RWPE1 (cell line): ENCODE data around the gene TANGO6.
A peak's percentile ranks its signal among the peaks of the same experiment; 100 is the strongest.
"Not testable (repeated sequence)": the region's sequence is repeated elsewhere in the genome, so short reads cannot be mapped to it uniquely, and the experiment has no call there.

Experiments used
- CTCF ChIA-PET: fragments of 350-600 bp; sonication (Branson Sonifier 250); formaldehyde crosslinking; extraction: SDS; loops from one replicate; lab custom pipeline; 2021; lab: Yijun Ruan, JAX
- POLR2A ChIA-PET: fragments of 400-600 bp; formaldehyde crosslinking; extraction: SDS; loops from one replicate; lab custom pipeline; 2020; ENCODE audit warnings: antibody characterized with exemption; ENCODE audit not compliant: low non-redundant PET; lab: Yijun Ruan, JAX
- DNase-seq: peaks from one replicate; pipeline ENCODE4 v3.0.0; 2012; ENCODE audit warnings: low spot score
- H3K27ac ChIP-seq: fragments of 450-650 bp; 2 replicates; pipeline ENCODE4 v1.5.1; 2017
- TF ChIP-seq, protein P1 (sequence below): fragments of 450-650 bp; conservative IDR thresholded peaks from 2 replicates; pipeline ENCODE4 v1.5.1; 2017; ENCODE audit warnings: low read depth, mild to moderate bottlenecking

Gene TANGO6

DNA sequence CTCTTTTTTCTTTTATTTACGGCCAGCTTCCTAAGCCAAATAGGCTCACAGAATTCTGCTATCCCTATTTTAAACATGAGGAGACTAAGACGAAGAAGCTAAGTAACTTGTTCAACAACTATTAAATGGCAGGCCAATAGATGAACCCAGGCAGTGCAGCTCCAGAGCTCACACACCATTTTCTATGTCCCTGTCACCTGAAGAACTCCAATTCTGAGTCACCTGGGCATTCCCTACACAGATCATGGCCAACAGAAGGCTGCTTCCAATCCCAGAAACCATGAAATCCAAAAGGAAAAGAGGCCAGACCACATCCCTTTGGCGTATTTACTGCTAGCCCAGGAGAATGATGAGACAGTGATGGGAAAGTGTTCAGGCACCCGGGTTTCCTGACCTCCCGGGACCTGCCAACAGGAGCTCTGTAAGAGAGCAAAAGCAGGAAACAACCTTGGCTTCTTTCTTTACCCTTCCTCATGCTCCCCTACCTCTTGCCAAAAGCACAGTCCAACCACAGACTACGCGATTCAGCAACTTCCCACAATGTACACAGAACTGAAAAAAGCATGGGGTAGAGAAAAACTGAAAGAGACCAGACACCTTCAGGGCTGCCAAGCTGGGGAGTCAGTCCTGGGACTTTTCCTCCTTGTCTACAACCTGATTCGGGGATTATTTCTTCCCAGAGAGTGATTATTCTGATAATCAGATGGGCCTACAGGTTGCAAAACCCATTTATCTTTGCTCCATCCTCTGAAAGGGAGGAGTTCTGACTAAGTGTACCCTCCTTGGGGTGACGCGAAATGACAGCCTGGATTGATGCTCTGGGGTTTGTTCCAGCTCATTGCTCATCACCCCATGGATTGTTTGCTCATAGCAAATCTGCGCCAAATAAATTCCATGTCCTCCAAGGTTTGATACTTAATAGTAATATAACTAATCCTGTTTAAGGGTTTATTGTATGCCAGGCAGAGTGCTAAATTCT is 214.4 kb downstream of the TANGO6 start:
- ChIA-PET POLR2A (interaction anchor here (0.6 kb wide), 1 partner anchor 1230 kb away, joined by 4 read pairs; no protein-coding TSS in a partner anchor), CTCF (interaction anchor here (0.6 kb wide), 1 partner anchor 264 kb away, joined by 3 read pairs; no protein-coding TSS in a partner anchor)
- H3K27ac ChIP-seq, result peak overlapping the region; percentile 88
- peak; percentile 93 for DNase-seq
- TF ChIP-seq, protein P1, sequence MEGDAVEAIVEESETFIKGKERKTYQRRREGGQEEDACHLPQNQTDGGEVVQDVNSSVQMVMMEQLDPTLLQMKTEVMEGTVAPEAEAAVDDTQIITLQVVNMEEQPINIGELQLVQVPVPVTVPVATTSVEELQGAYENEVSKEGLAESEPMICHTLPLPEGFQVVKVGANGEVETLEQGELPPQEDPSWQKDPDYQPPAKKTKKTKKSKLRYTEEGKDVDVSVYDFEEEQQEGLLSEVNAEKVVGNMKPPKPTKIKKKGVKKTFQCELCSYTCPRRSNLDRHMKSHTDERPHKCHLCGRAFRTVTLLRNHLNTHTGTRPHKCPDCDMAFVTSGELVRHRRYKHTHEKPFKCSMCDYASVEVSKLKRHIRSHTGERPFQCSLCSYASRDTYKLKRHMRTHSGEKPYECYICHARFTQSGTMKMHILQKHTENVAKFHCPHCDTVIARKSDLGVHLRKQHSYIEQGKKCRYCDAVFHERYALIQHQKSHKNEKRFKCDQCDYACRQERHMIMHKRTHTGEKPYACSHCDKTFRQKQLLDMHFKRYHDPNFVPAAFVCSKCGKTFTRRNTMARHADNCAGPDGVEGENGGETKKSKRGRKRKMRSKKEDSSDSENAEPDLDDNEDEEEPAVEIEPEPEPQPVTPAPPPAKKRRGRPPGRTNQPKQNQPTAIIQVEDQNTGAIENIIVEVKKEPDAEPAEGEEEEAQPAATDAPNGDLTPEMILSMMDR, result no peak

GRCh38 chr16:69063491-69063890 is 220.2 kb downstream of the TANGO6 start:
- POLR2A ChIA-PET, DNase-seq: not testable (repeated sequence)
- CTCF ChIA-PET, result interaction anchor here (0.6 kb wide), 1 partner anchor 8 kb away, joined by 4 read pairs; no protein-coding TSS in a partner anchor
- peak overlapping the region; percentile 39 for H3K27ac ChIP-seq

DNA sequence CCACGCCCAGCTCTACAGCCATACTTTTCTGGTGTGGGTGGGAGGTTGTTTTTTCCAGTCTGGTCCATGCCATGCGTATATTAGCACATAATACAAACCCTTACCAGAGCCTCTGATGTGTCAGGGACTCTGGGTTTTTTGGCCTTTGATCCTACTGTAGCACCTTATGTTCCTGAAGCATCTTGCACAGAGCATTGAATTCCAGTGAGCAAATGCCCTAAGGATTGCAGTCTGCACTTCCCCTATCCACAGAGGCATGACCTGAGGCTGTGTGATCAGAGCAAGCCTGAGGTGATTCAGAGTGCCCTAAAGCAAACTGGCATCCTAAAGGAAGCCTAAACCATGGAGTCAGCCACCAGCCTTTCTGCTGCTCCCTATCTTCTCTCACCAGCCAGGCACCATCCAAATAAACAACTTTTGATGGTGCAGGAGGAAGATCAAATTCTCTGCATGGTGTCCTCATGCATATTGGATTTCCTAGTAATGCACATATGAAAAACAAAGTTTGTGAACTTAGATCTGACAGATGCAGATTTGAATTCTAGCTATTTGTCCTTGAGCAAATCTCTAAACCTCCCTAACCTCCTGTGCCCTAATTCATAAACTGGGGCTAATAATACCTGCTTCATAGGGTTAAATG is 220.9 kb downstream of the TANGO6 start:
- POLR2A ChIA-PET, result no interaction called here

DNA sequence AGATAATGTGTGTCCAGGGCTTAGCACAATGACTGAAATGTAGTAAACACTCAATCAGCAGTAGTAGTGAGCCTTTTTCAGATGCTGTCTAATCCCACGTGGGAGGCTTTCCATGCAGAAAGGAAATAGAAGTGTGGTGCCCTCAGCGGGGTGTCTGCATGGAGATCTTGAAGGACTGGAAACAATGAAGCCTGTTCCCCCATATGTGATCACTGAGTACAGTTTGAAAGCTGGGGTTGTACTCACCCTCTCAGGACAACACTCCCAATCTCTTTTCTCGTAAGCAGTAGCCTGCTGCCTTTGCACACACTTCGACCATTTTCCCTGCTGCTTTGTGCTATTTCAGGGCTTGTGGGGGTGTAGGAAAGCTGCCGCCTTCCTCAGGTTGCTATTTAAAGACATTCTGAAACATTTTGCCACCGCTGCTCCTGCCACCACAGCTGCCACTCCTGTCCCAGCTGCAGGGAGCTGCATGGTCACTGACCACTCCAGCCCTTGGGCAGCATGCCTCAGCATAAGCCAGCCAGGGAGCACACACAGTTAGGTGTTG is 221.5 kb downstream of the TANGO6 start:
- POLR2A ChIA-PET, result no interaction called here
- CTCF ChIA-PET, result no interaction called here
- TF ChIP-seq, protein P1, result no peak
- H3K27ac ChIP-seq, result no peak overlapping the region
- DNase-seq, result no peak

More for the DNA sequence above, 220.9 kb downstream of the TANGO6 start:
- CTCF ChIA-PET, result interaction anchor here (0.6 kb wide), 1 partner anchor 7 kb away, joined by 4 read pairs; no protein-coding TSS in a partner anchor
- TF ChIP-seq, protein P1, result no peak
- no peak for DNase-seq
- peak overlapping the region; percentile 39 for H3K27ac ChIP-seq

GRCh38 chr16:69069504-69069903 is 226.2 kb downstream of the TANGO6 start:
- no peak overlapping the region for H3K27ac ChIP-seq
- DNase-seq, result no peak
- ChIA-PET CTCF (interaction anchor here (0.6 kb wide), 1 partner anchor 44 kb away, joined by 5 read pairs; no protein-coding TSS in a partner anchor), POLR2A (no interaction called here)
- TF ChIP-seq, protein P1, result no peak

- TF ChIP-seq, protein P1, result no peak
- CTCF ChIA-PET, result interaction anchor here (0.8 kb wide), 1 partner anchor 740 kb away, joined by 4 read pairs; no protein-coding TSS in a partner anchor
- no peak overlapping the region for H3K27ac ChIP-seq
- POLR2A ChIA-PET, result no interaction called here
- DNase-seq, result no peak
Observed at GRCh38 chr16:69071036-69071435, 227.7 kb downstream of the TANGO6 start.
